H1 (cell line): ENCODE data around the gene ATP8B3. TPM values are rescaled to one million over a fixed set of nuclear protein-coding genes. Genes with fewer than 3 reads are reported as not detected.

Experiments used
- CTCF ChIA-PET: fragments of 300-600 bp; sonication (Branson Sonifier 250); formaldehyde crosslinking; loops from one replicate; lab custom pipeline; 2021; ENCODE audit not compliant: partially characterized antibody; lab: Charles Lee
- POLR2A ChIA-PET: fragments of 300-600 bp; sonication (Branson Sonifier 250); formaldehyde crosslinking; loops from one replicate; lab custom pipeline; 2021; ENCODE audit warnings: inconsistent platforms; ENCODE audit not compliant: partially characterized antibody; lab: Charles Lee
- DNase-seq, 2 experiments: peaks; one replicate each; pipeline versions ENCODE4 v3.0.0 to v3.0.0-alpha.2; 2010 to 2022; ENCODE audit warnings: low spot score in 2 of 2, low read depth in 1 of 2, mixed read lengths in 1 of 2
- FAIRE-seq: peaks from 2 replicates; lab custom pipeline; 2011; peaks lifted over from hg19 to GRCh38; lab: Jason Lieb, UNC
- H2AFZ ChIP-seq: 2 replicates; pipeline ENCODE4 v1.8.1; 2012; ENCODE audit warnings: low read length, inconsistent platforms
- H2AK5ac ChIP-seq: 2 replicates; pipeline ENCODE4 v1.6.1; 2013; ENCODE audit warnings: low read depth, low read length
- H2BK120ac ChIP-seq: replicated peaks from 2 replicates; pipeline ENCODE3; 2013; ENCODE audit warnings: low read depth, low read length, inconsistent platforms
- H2BK12ac ChIP-seq: 2 replicates; pipeline ENCODE4 v1.6.1; 2013; ENCODE audit warnings: low read depth, low read length
- H2BK15ac ChIP-seq: 2 replicates; pipeline ENCODE4 v1.6.1; 2013; ENCODE audit warnings: low read length
- H2BK20ac ChIP-seq: 2 replicates; pipeline ENCODE4 v1.6.1; 2013; ENCODE audit warnings: low read length
- H2BK5ac ChIP-seq: 2 replicates; pipeline ENCODE4 v1.6.1; 2013; ENCODE audit warnings: low read depth, low read length
- H3K14ac ChIP-seq: 2 replicates; pipeline ENCODE4 v1.6.1; 2013; ENCODE audit warnings: inconsistent platforms; ENCODE audit not compliant: insufficient read length
- H3K18ac ChIP-seq: 2 replicates; pipeline ENCODE4 v1.6.1; 2013; ENCODE audit warnings: low read length; ENCODE audit errors: extremely low read depth
- H3K23ac ChIP-seq: 2 replicates; pipeline ENCODE4 v1.6.1; 2013; ENCODE audit warnings: inconsistent platforms; ENCODE audit not compliant: insufficient read length
- H3K23me2 ChIP-seq: 2 replicates; pipeline ENCODE4 v1.6.1; 2013; ENCODE audit warnings: low read depth, low read length
- H3K27ac ChIP-seq: 2 replicates; pipeline ENCODE4 v1.6.1; 2011; ENCODE audit warnings: low read depth, low read length, inconsistent platforms
- H3K27me3 ChIP-seq, 4 experiments: replicated peaks in 1 of 4; 1 replicate in 1 of 4; 2 replicates in 3 of 4; pipeline versions ENCODE4 v1.6.1 to v1.8.1; 2011 to 2013; ENCODE audit warnings: low read length in 3 of 4, mild to moderate bottlenecking in 3 of 4, inconsistent platforms in 2 of 4, mixed read lengths in 2 of 4, moderate library complexity in 1 of 4; ENCODE audit not compliant: control insufficient read depth in 3 of 4, insufficient read depth in 3 of 4; ENCODE audit errors: extremely low read depth in 1 of 4
- H3K36me3 ChIP-seq, 4 experiments: 2 replicates each; pipeline versions ENCODE4 v1.6.1 to v1.8.1; 2011 to 2013; ENCODE audit warnings: mild to moderate bottlenecking in 4 of 4, low read length in 3 of 4, moderate library complexity in 2 of 4, control low read depth in 1 of 4, inconsistent platforms in 1 of 4; ENCODE audit not compliant: insufficient read depth in 4 of 4, control insufficient read depth in 2 of 4
- H3K4ac ChIP-seq: replicated peaks from 2 replicates; pipeline ENCODE3; 2013; ENCODE audit warnings: low read length, low read depth, mixed read lengths, inconsistent platforms; ENCODE audit not compliant: insufficient read length
- H3K4me1 ChIP-seq, 4 experiments: replicated peaks in 1 of 4; 1 replicate in 1 of 4; 2 replicates in 3 of 4; pipeline versions ENCODE4 v1.6.1 to v1.8.1; 2011 to 2013; ENCODE audit warnings: low read length in 3 of 4, inconsistent platforms in 2 of 4, mixed read lengths in 1 of 4; ENCODE audit not compliant: insufficient read depth in 4 of 4, control insufficient read depth in 3 of 4
- H3K4me2 ChIP-seq, 2 experiments: 2 replicates each; pipeline versions ENCODE4 v1.6.1 to v1.8.1; 2011 to 2013; ENCODE audit warnings: low read depth in 2 of 2, low read length in 2 of 2, control low read depth in 1 of 2, inconsistent platforms in 1 of 2, mild to moderate bottlenecking in 1 of 2; ENCODE audit not compliant: insufficient read depth in 1 of 2
- H3K4me3 ChIP-seq, 4 experiments: fragments of 200-600, 300-600 bp in 1 of 4; sonication (generic), shearing (Covaris generic), sonication (Bioruptor Twin) in 1 of 4; 2 replicates each; pipeline versions ENCODE4 v1.5.1 to v1.8.1; 2011 to 2016; ENCODE audit warnings: low read length in 4 of 4, low read depth in 3 of 4, control low read depth in 2 of 4, inconsistent platforms in 2 of 4, mild to moderate bottlenecking in 2 of 4, mixed read lengths in 1 of 4, moderate library complexity in 1 of 4; ENCODE audit not compliant: insufficient read depth in 2 of 4; ENCODE audit errors: extremely low read depth in 1 of 4
- H3K56ac ChIP-seq: replicated peaks from 2 replicates; pipeline ENCODE3; 2013; ENCODE audit warnings: low read depth, mild to moderate bottlenecking, mixed read lengths, low read length, inconsistent platforms; ENCODE audit not compliant: insufficient read length
- H3K79me1 ChIP-seq: 2 replicates; pipeline ENCODE4 v1.6.1; 2013; ENCODE audit warnings: low read depth, low read length, control low read depth
- H3K79me2 ChIP-seq, 2 experiments: 2 replicates each; pipeline versions ENCODE4 v1.6.1 to v1.8.1; 2012 to 2013; ENCODE audit warnings: low read length in 2 of 2, mild to moderate bottlenecking in 2 of 2, inconsistent platforms in 1 of 2; ENCODE audit not compliant: insufficient read depth in 2 of 2, control insufficient read depth in 1 of 2
- H3K9ac ChIP-seq, 4 experiments: replicated peaks in 1 of 4; 1 replicate in 1 of 4; 2 replicates in 3 of 4; pipeline versions ENCODE4 v1.6.1 to v1.8.1; 2011 to 2013; ENCODE audit warnings: low read depth in 3 of 4, low read length in 3 of 4, control low read depth in 2 of 4, mild to moderate bottlenecking in 2 of 4, moderate library complexity in 2 of 4, inconsistent platforms in 1 of 4; ENCODE audit errors: extremely low read depth in 1 of 4
- H3K9me3 ChIP-seq, 2 experiments: 2 replicates each; pipeline versions ENCODE4 v1.6.1 to v1.8.1; 2012 to 2013; ENCODE audit warnings: mild to moderate bottlenecking in 2 of 2, moderate library complexity in 2 of 2, control low read depth in 1 of 2, inconsistent platforms in 1 of 2, low read depth in 1 of 2, low read length in 1 of 2, mixed read lengths in 1 of 2; ENCODE audit not compliant: insufficient read depth in 2 of 2
- H4K20me1 ChIP-seq, 2 experiments: replicated peaks in 1 of 2; 2 replicates each; pipeline versions ENCODE3 to v1.8.1; 2011 to 2013; ENCODE audit warnings: inconsistent platforms in 2 of 2, low read length in 2 of 2, mild to moderate bottlenecking in 1 of 2; ENCODE audit not compliant: insufficient read depth in 2 of 2, control insufficient read depth in 1 of 2
- H4K5ac ChIP-seq: 2 replicates; pipeline ENCODE4 v1.6.1; 2013; ENCODE audit warnings: low read length, low read depth, mixed read lengths, inconsistent platforms; ENCODE audit not compliant: insufficient read length
- H4K8ac ChIP-seq: 2 replicates; pipeline ENCODE4 v1.8.0; 2013; ENCODE audit warnings: mild to moderate bottlenecking, moderate library complexity, low read length, inconsistent platforms; ENCODE audit not compliant: insufficient read depth; ENCODE audit errors: extremely low read depth
- H4K91ac ChIP-seq: replicated peaks from 2 replicates; pipeline ENCODE3; 2013; ENCODE audit warnings: low read length, mixed read lengths, inconsistent platforms; ENCODE audit not compliant: insufficient read length
- BACH1 ChIP-seq: IDR thresholded peaks from 2 replicates; pipeline ENCODE4 v1.6.1; 2012; ENCODE audit warnings: low read length, improper control_type of control experiment
- SIRT6 ChIP-seq: IDR thresholded peaks from one replicate; pipeline ENCODE4 v1.7.1; 2012; ENCODE audit warnings: low read length, inconsistent platforms
- WGBS, 2 experiments: shearing (Covaris generic) in 1 of 2; methylation state at CpG; one replicate each; pipeline versions ENCODE4 v1.1.6 to v1.1.7; 2013 to 2015; ENCODE audit warnings: low lambda C conversion rate in 2 of 2, mixed read lengths in 2 of 2, inconsistent platforms in 1 of 2, low coverage in 1 of 2, missing lambda C conversion rate in 1 of 2; ENCODE audit not compliant: insufficient replicate concordance in 2 of 2, insufficient coverage in 1 of 2, insufficient read length in 1 of 2; ENCODE audit errors: extremely low coverage in 1 of 2, missing lambda C conversion rate in 1 of 2; 5-methylcytosine and 5-hydroxymethylcytosine counted together
- polyA plus RNA-seq, 7 experiments: library from polyadenylated mRNA; depleted of rRNA in 3 of 7; stranded (reverse) in 5 of 7; unstranded in 2 of 7; fragments of >200 nt in 5 of 7; fragments of 200-250 nt in 2 of 7; gene quantifications; 1 replicate in 5 of 7; 2 replicates in 1 of 7; 4 replicates in 1 of 7; pipeline versions ENCODE4 v1.2.1 to v1.2.3, GENCODE V29; 2011 to 2013; ENCODE audit warnings: missing spikeins in 2 of 7, mixed read lengths in 2 of 7
- total RNA-seq: library from RNA; stranded (reverse); fragmentation: NEBNext Ultra II Directional; extraction: Animal tissue kit (Norgen Biotek cat#: 25700); gene quantifications from 2 replicates; pipeline ENCODE4 v1.2.1, GENCODE V29; 2021
- TF ChIP-seq, protein P1 (sequence below), 3 experiments: IDR thresholded peaks; 1 replicate in 2 of 3; 2 replicates in 1 of 3; pipeline versions ENCODE4 v1.5.1 to v1.6.1; 2011; ENCODE audit warnings: low read length in 3 of 3, mild to moderate bottlenecking in 3 of 3, inconsistent platforms in 2 of 3, low read depth in 1 of 3, moderate library complexity in 1 of 3; ENCODE audit not compliant: insufficient read depth in 1 of 3; ENCODE audit errors: control extremely low read depth in 1 of 3

The ATP8B3 gene
- total and polyA plus RNA-seq, 2 of the 8 experiments (the other 6 are each of a cell fraction or from before 2014, with no cell fraction given), result 4.1 to 9.3 TPM

DNA sequence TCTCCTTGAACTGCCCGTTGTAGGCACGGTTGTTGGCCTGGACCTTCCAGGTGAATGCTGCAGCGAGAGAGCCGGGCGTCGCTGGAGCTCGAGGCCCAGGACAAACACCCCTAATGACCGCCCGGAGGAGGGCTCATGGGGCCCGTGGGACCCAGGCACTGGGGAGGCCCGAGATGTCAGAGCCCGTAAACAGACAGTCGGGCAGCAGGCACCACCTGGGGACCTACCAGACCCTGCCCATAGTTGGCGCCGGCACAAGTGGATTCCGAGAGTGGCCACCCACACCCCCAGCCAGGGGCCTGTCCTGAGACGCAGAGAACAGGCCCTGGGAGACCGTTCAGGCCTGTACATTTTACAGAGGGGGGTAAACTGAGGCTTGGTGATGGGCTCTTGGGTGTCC lies 2.4 kb downstream of the ATP8B3 start:
- peaks cover 2% of the 10 kb centered on the region for H3K23me2 ChIP-seq
- H3K36me3 ChIP-seq, result no peaks in the 10 kb centered on the region
- no peaks in the 10 kb centered on the region for H3K79me2 ChIP-seq
- no peak overlapping the region for H3K4me2 ChIP-seq
- WGBS, 2 experiments, result 89% methylated on average over 16 of the region's 18 CpGs; no CpG with 5 or more reads in 1 of the 2 experiments
- no peak overlapping the region for H3K23ac ChIP-seq
- no peak overlapping the region for H3K14ac ChIP-seq
- no peak overlapping the region for H4K5ac ChIP-seq
- peaks cover 0 to 3% (median 0%) of the 10 kb centered on the region in 4 experiments; a peak in 3 of 7 replicates for H3K27me3 ChIP-seq
- POLR2A ChIA-PET, result interaction anchor here (0.5 kb wide), 1 partner anchor 11 kb away, joined by 3 read pairs; no protein-coding TSS in a partner anchor
- H3K56ac ChIP-seq, result no peak overlapping the region
- CTCF ChIA-PET, result interaction anchor here (0.7 to 6.2 kb wide), 6 partner anchors 9 to 43 kb away, joined by 3 to 73 read pairs (median 3); no protein-coding TSS in a partner anchor
- no peak overlapping the region for H3K4me3 ChIP-seq
- H2AFZ ChIP-seq, result no peak overlapping the region
- no peak overlapping the region for H2AK5ac ChIP-seq
- no peak overlapping the region for H3K9ac ChIP-seq
- H4K20me1 ChIP-seq, result no peaks in the 10 kb centered on the region
- TF ChIP-seq BACH1, result no peak
- TF ChIP-seq, protein P1, sequence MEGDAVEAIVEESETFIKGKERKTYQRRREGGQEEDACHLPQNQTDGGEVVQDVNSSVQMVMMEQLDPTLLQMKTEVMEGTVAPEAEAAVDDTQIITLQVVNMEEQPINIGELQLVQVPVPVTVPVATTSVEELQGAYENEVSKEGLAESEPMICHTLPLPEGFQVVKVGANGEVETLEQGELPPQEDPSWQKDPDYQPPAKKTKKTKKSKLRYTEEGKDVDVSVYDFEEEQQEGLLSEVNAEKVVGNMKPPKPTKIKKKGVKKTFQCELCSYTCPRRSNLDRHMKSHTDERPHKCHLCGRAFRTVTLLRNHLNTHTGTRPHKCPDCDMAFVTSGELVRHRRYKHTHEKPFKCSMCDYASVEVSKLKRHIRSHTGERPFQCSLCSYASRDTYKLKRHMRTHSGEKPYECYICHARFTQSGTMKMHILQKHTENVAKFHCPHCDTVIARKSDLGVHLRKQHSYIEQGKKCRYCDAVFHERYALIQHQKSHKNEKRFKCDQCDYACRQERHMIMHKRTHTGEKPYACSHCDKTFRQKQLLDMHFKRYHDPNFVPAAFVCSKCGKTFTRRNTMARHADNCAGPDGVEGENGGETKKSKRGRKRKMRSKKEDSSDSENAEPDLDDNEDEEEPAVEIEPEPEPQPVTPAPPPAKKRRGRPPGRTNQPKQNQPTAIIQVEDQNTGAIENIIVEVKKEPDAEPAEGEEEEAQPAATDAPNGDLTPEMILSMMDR (IDR thresholded peaks at IDR 0.05; ENCODE audit: control extremely low read depth in 1 of 3, insufficient read depth in 1 of 3, low read depth in 1 of 3, low read length in 3 of 3), result peak in 2 of 3 experiments; percentile 18 to 27; a peak in 2 of 4 replicates
- no peak for TF ChIP-seq SIRT6
- H2BK20ac ChIP-seq, result no peak overlapping the region
- FAIRE-seq, result no peak
- no peak overlapping the region for H2BK15ac ChIP-seq
- H3K4me1 ChIP-seq, result peaks cover 0 to 2% (median 0%) of the 10 kb centered on the region in 4 experiments; a peak in 3 of 7 replicates
- no peak overlapping the region for H2BK12ac ChIP-seq
- H3K4ac ChIP-seq, result no peak overlapping the region
- H3K18ac ChIP-seq, result no peak overlapping the region
- H3K79me1 ChIP-seq, result no peaks in the 10 kb centered on the region; the same call in 1 of the 2 replicates
- no peak overlapping the region for H2BK120ac ChIP-seq
- no peak overlapping the region for H4K91ac ChIP-seq
- no peak overlapping the region for H2BK5ac ChIP-seq
- H3K9me3 ChIP-seq, result no peaks in the 10 kb centered on the region
- no peak overlapping the region for H4K8ac ChIP-seq
- no peak overlapping the region for H3K27ac ChIP-seq
- no peak for DNase-seq
